GM12873 (cell line): ENCODE data around the gene SMAP1.

Source experiments
- CTCF ChIP-seq: IDR thresholded peaks from 2 replicates; pipeline ENCODE4 v1.5.1; 2012; ENCODE audit warnings: low read depth, mild to moderate bottlenecking, moderate library complexity, low read length, control low read depth; ENCODE audit not compliant: insufficient read depth; ENCODE audit errors: missing control alignments

Gene SMAP1

GRCh38 chr6:70636596-70636995 lies 31.1 kb upstream of the SMAP1 start:
- no peak for TF ChIP-seq CTCF

- no peak for TF ChIP-seq CTCF
These were observed 29.2 kb upstream of the SMAP1 start for GRCh38 chr6:70638468-70638867.

DNA sequence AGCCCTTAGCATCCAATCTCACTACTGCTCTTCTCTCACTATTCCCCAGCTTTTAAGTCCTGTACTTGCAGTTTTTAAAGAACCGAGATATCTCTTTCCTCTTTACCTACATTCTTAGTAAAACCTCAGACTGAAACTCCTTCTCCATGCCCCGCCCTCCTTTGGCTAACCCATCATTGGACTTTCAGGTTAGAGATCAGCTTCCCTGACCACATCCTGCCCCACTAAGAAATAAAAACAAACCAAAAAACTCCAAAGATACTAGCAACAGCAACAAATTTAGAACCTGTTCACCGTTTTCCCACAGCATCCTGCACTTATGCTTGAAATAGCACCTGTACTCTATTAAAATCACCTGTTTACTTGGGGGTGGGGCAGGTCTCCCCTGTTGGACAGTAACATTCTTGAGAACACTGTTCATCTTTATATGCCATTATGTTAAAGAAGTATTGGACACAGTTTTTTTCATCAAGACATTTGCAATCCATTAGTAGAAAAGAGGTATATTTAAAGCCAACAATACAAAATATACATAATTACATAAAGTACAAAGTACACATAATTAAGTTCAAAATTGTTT lies 16.3 kb upstream of the SMAP1 start:
- TF ChIP-seq CTCF, result no peak

DNA sequence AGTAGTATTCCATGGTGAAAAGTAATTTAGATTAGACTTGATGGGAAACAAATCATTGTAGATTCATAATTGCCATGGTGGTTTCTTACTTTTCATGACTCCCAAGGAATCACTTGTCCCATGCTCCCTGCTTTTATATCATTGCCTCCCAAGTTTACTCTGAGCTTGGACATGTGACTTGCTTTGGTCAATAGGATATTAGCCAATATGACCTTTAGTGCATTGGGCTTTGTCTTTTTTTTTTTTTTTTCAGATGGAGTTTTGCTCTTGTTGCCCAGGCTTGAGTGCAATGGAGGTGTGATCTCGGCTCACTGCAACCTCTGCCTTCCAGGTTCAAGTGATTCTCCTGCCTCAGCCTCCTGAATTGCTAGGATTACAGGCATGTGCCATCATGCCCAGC lies 15.5 kb upstream of the SMAP1 start:
- no peak for TF ChIP-seq CTCF

GRCh38 chr6:70657706-70658105 lies 10.0 kb upstream of the SMAP1 start:
- no peak for TF ChIP-seq CTCF

GRCh38 chr6:70663881-70664466 lies 3.7 kb upstream of the SMAP1 start:
- TF ChIP-seq CTCF, result no peak

DNA sequence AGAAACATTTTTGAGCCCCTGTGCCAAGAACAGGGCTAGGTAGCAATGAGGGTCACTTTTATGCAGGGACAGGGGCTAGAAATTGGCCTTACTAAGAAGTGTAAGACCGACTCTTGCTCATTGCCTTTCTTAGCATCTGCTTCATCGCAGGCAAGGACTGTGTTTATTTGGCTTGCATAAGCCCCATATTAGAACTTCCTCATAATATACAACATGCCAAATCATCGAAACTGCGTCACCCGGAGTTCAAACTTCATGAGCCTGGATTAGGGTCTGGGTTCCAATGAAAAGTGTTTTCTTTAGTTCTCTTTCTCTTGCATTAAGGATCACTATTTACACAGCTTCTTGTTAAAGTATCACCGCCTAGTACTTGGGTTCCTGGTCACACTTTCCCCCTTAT lies 977 bp upstream of the SMAP1 start:
- no peak for TF ChIP-seq CTCF
